GM13976 (cell line): ENCODE measurements around the gene CCL3.
A peak's percentile ranks its signal among the peaks of the same experiment; 100 is the strongest.
"Not testable (repeated sequence)": the region's sequence is repeated elsewhere in the genome, so short reads cannot be mapped to it uniquely, and the experiment has no call there.

Source experiments
- DNase-seq: peaks from one replicate; pipeline ENCODE4 v3.0.0; 2012; ENCODE audit warnings: low spot score
- in situ Hi-C: fragments of 300-500 bp; cut with MboI; formaldehyde crosslinking; loops from one replicate; pipeline ENCODE4 v1.12.0; 2022; ENCODE audit warnings: low sequenced_read_pairs, mixed read lengths, inconsistent platforms; ENCODE audit not compliant: unreplicated experiment
- TF ChIP-seq, protein P1 (sequence below): IDR thresholded peaks from 2 replicates; pipeline ENCODE4 v1.5.1; 2012; ENCODE audit warnings: borderline replicate concordance, mild to moderate bottlenecking; ENCODE audit not compliant: insufficient read depth; ENCODE audit errors: extremely low read depth, missing control alignments, control extremely low read depth

Gene CCL3

DNA sequence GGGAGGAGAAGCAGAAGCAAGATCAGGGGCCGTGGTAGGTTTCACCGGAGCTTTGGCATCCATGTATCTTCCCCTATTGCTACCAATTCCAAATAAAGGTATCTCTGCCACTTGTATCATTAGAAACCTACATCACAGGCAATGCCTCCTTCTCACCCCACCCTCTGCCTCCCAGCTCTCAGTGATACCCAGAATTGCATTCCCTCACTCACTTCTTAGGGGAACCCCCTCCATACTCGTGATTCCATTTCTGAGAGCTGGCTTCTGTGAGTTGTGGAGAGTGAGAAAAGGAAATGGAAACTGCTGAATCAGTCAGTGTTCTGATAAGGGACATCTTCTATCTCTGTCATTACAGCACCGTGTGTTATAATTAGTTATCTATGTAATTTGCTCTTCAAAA is 2.3 kb upstream of the CCL3 start:
- DNase-seq, result peak; percentile 29
- in situ Hi-C loops, result no loop called here
- TF ChIP-seq, protein P1, sequence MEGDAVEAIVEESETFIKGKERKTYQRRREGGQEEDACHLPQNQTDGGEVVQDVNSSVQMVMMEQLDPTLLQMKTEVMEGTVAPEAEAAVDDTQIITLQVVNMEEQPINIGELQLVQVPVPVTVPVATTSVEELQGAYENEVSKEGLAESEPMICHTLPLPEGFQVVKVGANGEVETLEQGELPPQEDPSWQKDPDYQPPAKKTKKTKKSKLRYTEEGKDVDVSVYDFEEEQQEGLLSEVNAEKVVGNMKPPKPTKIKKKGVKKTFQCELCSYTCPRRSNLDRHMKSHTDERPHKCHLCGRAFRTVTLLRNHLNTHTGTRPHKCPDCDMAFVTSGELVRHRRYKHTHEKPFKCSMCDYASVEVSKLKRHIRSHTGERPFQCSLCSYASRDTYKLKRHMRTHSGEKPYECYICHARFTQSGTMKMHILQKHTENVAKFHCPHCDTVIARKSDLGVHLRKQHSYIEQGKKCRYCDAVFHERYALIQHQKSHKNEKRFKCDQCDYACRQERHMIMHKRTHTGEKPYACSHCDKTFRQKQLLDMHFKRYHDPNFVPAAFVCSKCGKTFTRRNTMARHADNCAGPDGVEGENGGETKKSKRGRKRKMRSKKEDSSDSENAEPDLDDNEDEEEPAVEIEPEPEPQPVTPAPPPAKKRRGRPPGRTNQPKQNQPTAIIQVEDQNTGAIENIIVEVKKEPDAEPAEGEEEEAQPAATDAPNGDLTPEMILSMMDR, result no peak

DNA sequence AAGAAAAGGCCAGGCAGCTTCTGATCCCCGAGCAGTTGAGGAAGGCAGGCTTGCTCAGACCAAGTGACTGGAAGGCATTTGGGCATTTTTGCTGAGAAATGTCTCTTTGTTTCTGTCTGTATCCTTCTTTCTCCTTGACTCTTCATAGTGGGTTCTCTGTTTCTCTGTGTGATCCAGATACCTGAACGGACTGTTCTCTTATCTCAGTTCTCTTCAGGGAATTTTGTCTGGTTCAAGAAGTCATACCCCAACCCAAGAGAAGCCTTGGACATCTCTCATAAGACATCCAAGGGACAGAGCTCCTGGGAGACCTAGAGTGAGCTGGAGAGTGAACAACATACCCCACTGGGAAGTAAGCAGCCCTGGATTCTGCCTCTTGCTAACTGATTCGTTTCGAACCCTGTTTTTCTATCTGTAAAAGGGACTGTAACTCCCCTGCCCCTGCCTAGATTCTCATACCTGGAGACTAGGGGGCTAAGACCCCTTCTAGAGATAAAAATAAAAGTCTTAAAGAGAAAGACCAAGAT is 541 bp downstream of the CCL3 start:
- TF ChIP-seq, protein P1, result no peak
- DNase-seq, result no peak
- in situ Hi-C loops, result no loop called here

DNA sequence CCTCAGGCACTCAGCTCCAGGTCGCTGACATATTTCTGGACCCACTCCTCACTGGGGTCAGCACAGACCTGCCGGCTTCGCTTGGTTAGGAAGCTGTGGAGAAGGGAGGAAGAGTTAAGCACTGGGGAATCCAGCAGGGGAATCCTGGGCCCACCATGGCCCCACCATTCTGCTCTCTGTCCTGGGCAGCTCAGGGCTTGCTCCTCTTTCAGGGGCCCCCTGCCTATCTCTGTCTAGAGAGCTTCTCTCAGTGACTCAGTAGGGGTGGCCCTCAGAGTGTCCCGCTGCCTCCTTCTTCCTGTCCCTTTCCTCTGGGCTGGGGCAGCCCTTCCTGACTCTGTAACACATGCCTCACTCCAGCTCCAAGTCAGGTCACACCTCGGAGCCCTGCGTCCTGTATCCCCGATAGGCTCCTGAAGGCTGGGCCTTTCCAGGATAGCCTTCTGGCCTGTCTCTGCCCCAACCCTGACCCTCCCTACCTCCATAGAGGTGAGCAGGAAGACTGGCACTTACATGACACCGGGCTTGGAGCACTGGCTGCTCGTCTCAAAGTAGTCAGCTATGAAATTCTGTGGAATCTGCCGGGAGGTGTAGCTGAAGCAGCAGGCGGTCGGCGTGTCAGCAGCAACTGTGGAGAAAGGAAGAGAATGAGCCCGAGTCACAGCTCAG is 1.1 kb downstream of the CCL3 start:
- in situ Hi-C loops, result no loop called here
- DNase-seq, result no peak
- TF ChIP-seq, protein P1, result no peak

DNA sequence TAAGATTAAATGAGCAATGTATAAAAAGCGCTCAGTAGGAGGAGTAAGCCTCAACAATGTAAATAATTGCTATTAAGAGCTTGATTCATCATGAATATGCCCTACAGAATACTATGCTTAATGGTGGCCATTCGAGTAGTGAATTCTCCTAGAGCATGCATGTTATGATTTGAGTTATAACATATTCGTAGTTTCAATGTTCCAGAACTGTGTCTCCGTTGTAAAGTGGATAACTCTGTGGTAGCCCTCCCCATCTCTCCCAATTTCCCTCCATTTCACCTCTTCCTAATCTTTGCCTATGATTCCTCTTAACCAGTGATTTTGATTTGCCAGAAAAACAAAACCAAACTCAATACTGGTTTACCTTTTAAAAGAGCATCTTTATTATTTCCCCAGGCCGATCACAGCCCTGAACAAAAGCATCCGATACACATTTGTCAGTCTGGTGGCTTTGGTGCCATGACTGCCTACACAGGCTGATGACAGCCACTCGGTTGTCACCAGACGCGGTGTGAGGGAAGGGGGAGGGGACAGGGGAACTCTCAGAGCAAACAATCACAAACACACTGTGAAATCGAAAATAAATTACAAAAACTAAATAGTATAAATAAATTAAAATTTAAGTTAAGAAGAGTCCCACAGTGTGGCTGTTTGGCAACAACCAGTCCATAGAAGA is 1.9 kb downstream of the CCL3 start:
- in situ Hi-C loops, DNase-seq: not testable (repeated sequence)

DNA sequence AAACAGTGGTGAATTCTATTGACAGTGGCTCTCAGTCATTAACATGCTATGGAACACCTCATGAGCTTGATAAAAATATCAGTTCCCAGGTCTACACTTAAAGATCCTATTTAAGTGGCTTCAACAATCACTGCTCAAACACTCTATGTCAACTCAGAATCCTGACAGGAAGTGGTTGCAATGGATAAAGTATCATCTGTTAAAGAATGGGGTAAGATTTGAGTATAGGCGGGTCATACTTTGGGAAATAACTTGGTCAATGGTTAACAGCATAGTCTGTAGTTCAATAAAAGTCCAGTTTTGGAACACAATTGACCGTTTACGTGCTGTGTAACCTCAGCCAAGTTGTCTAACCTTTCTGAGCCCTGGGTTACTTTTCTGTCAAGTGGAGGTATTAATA is 2.5 kb downstream of the CCL3 start:
- DNase-seq, in situ Hi-C loops: not testable (repeated sequence)

DNA sequence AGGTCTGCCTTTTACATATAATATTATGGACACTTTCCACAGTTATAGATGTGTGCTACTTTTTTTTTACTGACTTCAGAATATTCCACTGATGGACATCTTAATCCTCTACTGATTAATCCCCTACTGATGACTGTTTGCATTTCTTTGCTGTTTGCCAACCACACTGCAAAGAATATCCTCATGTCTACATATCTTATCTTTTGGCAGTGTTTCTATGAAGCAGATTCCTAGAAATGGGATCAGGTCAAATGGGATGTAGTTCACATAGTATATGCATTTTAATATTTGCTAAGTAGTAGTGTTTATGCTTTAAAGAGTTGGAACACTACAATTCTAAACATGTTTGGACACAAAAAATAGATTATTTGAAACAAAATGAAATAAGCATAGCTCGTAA is 3.2 kb downstream of the CCL3 start:
- DNase-seq, result no peak
- TF ChIP-seq, protein P1, result no peak
- in situ Hi-C loops, result no loop called here

DNA sequence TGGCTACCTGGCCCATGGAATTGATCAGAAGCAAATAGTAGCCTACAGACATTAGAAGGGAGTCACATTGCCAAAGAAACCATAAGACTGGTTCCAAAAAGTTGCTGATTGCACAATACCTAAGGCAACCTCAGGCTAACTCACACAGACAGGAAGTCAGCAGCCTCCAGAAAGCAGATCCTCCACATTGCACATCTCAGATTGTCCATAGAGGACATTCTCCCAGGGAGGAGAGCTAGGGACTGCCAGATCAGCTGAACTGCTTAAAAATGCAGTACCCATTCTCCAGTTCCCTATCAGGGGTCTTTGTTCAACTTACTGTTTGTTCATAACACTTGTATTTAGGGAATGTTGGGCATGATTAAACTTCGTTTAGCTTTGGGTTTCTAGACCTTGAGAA is 4.2 kb downstream of the CCL3 start:
- TF ChIP-seq, protein P1, result no peak
- in situ Hi-C loops, result no loop called here
- no peak for DNase-seq

DNA sequence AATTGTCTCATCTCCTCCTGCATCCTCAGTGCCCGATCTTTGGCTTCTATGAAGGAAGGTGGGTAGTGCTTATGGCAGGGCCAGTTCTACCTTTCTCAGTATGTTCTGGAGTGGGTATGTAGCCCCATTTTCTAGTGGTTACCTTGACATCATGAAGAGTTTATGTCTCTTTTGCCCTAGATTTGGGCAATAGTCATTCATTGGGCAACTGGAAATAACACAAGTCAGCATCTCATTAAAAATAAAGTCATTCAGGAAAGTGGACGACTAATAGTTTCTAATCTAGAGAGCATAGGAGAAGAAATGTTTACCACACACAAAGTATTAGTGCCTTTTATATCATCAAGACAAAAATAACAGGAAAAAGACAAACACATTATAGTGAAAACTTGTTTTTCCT is 6.3 kb downstream of the CCL3 start:
- DNase-seq, in situ Hi-C loops: not testable (repeated sequence)

DNA sequence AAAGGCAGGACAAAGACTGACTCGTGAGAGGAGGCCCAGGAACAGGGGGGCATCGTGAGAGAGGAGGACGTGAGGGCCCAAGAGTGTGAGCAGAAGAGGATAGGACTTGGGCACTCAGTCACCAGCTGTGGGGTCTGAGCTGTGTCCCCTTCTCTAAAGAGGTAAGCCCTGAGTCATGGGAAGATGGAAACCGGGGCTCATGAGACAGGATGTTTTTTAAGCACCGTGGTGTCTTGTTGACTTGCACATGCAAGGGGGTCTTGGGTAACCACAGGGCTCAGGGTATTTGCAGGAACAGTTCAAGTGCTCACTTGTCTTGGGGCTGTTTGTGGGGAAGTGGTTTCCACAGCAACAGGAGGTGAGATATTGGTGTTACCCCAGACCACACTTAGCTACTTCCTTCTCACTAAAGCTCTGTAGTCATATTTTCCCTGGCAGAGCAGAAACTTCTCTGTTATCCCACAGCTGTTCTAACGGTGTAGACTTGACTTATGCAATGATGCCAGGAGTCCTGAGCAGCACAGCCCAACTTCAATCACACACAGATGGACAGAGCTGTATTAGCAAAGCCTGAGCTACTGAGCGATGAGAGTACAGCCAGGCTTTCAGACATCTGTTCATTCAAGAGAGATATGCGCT is 7.3 kb downstream of the CCL3 start:
- in situ Hi-C loops, result not testable (repeated sequence)
- peak; percentile 55 for DNase-seq

DNA sequence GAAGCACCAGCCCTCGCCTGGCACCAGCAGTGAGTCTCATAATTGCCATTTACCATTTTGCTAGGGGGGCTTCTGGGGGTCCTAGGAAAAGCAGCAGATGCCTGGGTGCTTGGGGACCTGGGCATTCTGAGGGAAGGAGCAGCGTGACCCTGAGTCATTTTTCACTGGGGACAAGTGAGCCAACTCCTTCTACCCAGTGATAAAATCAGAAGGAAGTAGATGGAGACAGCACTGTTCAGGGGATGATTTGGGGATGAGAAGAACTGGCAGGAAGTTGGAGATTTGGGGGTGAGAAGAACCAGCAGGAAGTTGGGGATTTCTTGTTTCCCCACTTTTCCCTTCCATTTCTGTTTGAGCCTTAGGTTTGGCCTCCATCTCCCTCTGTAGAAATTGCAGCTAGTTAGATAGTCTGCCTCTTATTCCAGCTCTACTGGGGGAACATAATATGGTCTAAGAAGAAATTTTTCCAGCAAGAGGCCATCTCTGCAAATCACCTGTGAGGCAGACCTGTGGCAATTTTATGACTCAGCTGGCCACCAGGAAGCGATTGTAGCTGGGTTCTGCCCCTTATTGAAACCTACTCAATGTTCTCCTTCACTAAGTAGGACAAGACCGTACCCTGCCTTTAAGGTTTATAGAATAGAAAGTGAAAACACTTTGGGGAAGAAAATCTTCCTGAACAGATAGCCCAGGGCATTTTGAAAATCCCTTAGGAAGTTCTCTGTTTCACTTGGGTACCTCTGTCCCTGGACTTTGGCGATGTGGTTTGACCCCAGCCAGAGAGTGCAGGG is 8.1 kb downstream of the CCL3 start:
- DNase-seq, result peak; percentile 32

More for the DNA sequence above, 8.1 kb downstream of the CCL3 start:
- in situ Hi-C loops, result not testable (repeated sequence)
